ENCODE data around the gene FLOT2.
"Not testable (repeated sequence)": the region's sequence is repeated elsewhere in the genome, so short reads cannot be mapped to it uniquely, and the experiment has no call there.

The FLOT2 gene

GRCh38 chr17:28873839-28874238 lies 23.7 kb downstream of the FLOT2 start:
- DNase-seq (ENCODE audit: low read depth, low spot score), result no peak

GRCh38 chr17:28871056-28871579 lies 26.4 kb downstream of the FLOT2 start:
- DNase-seq (ENCODE audit: low read depth, low spot score), result no peak

GRCh38 chr17:28867276-28867675 lies 30.3 kb downstream of the FLOT2 start:
- no peak for DNase-seq (ENCODE audit: low read depth, low spot score)

DNA sequence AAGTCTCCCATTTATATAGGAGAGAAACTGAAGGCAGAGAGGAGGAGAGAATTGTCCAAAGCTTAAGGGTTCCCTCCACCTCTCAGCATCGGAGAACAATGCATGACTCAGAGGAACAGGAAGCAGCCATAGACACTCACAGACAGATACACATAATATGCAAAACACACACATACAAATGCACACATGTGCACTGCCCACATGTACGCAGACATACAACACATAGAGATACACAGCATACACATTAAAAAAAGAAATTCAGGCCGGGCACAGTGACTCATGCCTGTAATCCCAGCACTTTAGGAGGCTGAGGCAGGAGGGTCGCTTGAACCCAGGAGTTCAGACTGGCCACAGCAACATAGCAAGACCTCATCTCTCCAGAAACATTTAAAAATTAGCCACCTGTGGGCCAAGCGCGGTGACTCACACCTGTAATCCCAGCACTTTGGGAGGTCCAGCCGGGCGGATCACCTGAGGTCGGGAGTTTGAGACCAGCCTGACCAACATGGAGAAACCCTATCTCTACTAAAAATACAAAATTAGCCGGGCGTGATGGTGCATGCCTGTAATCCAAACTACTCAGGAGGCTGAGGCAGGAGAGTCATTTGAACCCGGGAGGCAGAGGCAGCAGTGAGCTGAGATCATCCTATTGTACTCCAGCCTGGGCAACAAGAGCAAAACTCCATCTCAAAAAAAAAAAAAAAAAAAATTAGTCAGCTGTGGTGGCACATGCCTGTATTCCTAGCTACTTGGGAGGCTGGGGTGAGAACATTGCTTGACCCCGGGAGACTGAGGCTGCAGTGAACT lies 31.4 kb downstream of the FLOT2 start:
- no peak for DNase-seq (ENCODE audit: low read depth, low spot score)

GRCh38 chr17:28864991-28865849 lies 32.3 kb downstream of the FLOT2 start:
- no peak for DNase-seq (ENCODE audit: low read depth, low spot score)

GRCh38 chr17:28863953-28864352 lies 33.6 kb downstream of the FLOT2 start:
- DNase-seq (ENCODE audit: low read depth, low spot score), result no peak

- DNase-seq (ENCODE audit: low read depth, low spot score), result no peak
These were observed 35.0 kb downstream of the FLOT2 start for GRCh38 chr17:28862561-28862960.

DNA sequence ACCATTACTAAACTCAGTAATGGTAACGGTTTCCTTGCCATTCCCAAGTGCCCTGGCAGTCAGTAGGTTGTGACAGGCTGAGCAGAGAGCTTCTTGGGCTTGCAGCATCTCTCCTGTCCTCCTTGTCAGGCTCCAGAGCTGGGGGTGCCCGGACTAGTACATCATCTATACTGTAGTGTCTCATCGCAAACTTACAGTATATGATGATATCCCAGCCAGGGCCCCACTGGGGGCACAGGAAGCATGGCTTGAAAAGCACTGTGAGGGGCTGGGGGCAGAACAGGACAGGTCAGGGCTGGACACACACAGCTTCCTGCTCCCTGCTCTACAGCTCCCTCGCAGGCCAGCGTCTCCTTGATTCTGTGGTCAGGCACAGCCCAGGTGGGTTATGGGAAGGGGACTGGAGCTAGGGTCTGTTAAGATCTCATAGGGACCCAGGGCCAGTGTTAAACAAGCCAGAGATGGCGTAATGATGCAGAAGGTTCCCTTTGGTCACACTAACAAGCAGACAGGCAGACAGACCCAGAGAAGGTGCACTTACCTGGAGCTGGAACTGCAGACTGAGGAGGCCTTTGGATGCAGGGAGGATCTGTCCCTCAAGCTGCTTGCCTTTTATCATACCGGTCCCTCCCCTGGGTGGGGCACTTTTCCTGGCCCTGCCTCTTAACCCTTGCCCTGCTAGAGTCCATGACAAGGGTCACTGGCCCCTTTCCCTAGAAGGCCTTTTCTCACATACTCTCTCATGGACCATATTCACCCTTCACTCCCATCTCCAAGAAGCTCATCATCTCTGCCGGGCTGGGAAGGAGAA lies 35.9 kb downstream of the FLOT2 start:
- DNase-seq (ENCODE audit: low read depth, low spot score), result no peak

- DNase-seq (ENCODE audit: low read depth, low spot score), result no peak
These were observed 37.1 kb downstream of the FLOT2 start for GRCh38 chr17:28860363-28860808.

DNA sequence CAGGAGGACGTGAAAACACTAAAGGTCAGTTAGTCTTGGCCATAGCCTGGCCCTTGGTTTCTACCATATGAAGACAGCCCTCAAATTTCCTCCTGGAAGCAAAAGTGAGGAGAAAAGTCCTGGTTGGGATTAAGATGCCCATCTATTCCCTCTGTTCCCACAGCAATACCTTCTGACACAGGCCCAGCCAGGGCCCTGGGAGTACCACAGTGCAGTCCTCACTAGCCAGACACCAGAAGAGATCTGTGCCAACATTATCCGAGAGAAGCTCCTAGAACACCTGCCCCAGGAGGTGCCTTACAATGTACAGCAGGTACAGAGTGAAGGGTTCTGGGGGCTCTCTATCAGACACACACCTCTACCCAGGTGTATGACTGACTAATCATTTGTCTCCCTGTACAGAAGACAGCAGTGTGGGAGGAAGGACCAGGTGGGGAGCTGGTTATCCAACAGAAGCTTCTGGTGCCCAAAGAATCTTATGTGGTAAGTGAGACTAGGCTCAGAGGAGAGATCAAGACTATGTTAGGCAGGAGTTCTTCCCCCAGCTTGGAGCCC lies 38.7 kb downstream of the FLOT2 start:
- no peak for DNase-seq (ENCODE audit: low read depth, low spot score)

GRCh38 chr17:28857905-28858800 lies 39.4 kb downstream of the FLOT2 start:
- no peak for DNase-seq (ENCODE audit: low read depth, low spot score)

DNA sequence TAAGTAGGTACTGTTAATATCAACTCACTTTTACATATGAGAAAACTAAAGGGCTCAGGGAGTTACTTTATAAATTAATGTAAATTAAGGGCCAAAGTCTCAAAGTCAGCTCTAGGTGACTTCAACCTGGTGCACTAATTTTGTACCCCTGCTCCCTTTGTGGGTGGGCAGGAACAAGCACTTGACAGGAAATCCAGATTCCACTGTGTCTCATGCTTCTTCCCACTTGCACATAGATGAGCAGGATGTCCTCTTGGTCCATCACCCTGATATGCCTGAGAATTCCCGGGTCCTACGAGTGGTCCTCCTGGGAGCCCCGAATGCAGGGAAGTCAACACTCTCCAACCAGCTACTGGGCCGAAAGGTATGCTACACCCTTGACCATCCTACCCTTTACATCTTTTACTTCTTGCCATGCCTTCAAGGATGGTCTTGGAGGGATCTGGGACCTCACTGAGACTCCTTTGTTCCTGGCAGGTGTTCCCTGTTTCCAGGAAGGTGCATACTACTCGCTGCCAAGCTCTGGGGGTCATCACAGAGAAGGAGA lies 41.4 kb downstream of the FLOT2 start:
- DNase-seq (ENCODE audit: low read depth, low spot score), result no peak

DNA sequence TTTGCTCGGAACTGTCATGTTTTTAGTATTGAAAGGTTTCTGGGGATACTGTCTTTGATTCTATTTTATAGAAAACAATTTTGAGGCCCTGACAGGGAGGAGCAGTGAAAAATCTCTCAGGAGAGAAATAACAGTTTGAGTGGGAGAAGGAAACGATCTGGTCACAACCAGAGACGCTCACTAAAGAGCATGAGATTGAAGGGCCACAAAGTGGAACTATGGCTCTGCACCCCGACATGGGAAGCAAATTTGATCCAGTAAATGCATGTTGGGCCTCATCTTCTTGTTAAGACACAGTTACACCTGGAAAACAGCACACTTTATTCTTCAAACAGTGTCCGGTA lies 42.2 kb downstream of the FLOT2 start:
- DNase-seq (ENCODE audit: low read depth, low spot score), result no peak

DNA sequence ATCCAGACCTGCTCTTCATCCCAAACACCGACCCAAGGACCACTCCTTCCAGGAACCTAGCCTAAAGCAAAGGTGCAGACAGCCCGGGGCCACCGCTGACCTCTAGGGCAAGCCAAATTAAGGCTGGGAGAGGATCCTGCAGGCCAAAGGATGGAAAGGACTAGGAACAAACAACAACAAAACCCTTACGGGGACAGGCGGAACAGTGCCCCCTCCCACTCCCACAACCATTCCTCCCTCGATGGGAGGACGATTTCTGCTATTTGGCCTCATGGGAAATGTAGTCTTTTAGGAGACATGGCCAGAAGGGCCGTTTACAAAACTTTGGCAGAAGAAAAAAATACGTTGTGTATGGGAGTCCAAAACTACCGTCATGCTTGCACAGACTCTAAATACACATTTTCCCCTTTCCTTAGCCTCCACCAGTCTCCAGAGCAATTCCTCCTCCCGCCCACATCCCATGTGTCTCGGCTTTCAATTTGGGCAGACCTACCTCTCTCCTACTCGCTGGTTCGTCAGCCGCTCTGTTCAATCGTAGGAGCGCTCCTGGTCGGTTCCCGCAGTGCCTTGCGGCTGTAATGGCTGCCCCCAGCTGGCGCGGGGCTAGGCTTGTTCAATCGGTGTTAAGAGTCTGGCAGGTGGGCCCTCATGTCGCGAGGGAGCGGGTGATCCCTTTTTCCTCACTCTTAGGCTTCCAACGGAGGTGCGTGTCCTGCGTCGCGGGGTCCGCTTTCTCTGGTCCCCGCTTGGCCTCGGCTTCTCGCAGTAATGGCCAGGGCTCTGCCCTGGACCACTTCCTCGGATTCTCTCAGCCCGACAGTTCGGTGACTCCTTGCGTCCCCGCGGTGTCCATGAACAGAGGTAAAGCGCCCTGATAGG lies 42.8 kb downstream of the FLOT2 start, which contains the start of gene ERAL1:
TSS of gene ERAL1 (plus strand) at position 560 of the 879 bp plus-strand sequence. CDS start at position 579, 19 bp downstream.
- peak; percentile 71 for DNase-seq (ENCODE audit: low read depth, low spot score)

DNA sequence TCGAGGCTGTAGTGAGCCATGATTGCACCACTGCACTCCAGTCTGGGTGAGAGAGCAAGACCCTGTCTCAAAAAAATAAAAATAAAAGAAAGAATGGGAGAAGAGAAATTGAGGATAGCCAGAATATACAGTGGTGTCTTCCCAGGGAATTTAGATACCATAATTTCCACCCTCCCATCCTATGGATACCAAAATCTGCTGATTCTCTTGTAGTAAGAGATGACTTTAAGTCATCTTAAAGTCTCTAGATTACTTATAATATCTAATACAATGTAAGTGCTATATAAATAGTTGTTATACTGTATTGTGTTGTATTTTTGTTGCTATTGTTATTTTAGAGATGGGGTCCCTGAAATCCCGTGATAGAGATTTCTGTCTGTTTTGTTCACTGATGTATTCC lies 44.2 kb downstream of the FLOT2 start:
- DNase-seq (ENCODE audit: low read depth, low spot score), result no peak

- DNase-seq (ENCODE audit: low read depth, low spot score), result no peak
These were observed 48.3 kb downstream of the FLOT2 start for GRCh38 chr17:28849281-28849680.

DNA sequence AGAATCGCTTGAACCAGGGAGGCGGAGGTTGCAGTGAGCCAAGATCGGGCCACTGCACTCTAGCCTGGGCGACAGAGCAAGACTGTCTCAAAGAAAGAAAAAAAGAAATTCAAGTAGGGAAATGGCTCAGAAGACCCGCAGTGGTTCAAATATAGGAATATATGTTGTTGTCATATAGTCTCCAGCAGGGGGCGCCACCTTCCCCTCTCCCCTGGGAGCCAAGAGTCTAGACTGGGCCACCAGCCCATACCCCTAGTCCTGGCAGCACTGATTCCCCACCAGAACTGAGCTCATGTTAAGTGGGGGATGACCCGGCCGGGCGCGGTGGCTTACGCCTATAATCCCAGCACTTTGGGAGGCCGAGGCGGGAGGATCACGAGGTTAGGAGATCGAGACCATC lies 48.9 kb downstream of the FLOT2 start:
- not testable (repeated sequence) for DNase-seq (ENCODE audit: low read depth, low spot score)

DNA sequence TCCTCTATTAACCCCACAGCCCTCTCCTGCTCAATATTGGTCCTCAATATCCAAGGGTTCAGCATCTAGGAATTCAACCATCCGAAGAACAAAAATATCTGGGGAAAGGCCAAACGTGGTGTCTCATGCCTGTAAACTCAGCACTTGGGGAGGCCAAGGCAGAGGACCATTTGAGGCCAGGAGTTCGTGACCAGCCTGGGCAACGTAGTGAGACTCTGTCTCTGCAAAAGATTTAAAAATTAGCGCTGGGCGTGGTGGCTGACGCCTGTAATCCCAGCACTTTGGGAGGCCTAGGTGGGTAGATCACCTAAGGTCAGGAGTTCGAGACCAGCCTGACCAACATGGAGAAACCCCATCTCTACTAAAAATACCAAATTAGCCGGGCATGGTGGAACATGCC lies 50.8 kb downstream of the FLOT2 start:
- not testable (repeated sequence) for DNase-seq (ENCODE audit: low read depth, low spot score)

DNA sequence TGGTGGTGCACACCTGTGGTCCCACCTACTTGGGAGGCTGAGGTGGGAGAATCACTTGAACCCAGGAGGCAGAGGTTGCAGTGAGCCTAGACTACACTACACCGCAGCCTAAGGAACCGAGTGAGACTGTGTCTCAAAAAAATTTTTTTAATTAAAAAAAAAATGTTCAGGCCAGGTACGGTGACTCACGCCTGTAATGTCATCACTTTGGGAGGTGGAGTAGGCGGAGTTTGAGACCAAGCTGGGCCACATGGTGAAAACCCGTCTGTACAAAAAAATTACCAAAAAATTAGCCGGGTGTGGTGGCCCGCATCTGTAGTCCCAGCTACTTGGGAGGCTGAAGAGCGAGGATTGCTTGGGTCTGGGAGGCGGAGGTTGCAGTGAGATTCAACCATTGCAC lies 51.3 kb downstream of the FLOT2 start:
- DNase-seq (ENCODE audit: low read depth, low spot score), result no peak

All from iPS DF 19.7 (cell line).